NCI-H2029 treated with DMSO at 0.1 percent for 48 hours (cell line): ENCODE results near the gene LDB1.

ENCODE experiments used
- DNase-seq: peaks from one replicate; lab custom pipeline; 2025; lab: John Stamatoyannopoulos, UW

LDB1 gene

DNA sequence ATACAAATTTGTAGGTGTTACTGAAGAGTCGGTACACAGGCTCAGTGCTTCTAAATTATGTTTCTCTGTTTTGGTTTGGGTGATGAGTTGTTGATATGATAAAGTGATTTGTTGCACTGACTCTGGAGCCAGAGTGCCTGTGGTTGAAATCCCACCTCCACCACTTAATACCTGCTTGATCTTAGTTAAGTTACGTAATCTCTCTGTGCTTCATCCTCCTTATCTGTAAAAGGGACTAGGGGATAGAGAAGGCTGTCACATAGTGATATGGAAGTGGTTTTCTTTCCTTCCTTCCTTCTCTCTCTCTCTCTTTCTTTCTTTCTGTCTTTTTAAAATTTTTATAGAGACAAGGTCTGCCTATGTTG lies 55.7 kb downstream of the LDB1 start:
- no peak for DNase-seq

DNA sequence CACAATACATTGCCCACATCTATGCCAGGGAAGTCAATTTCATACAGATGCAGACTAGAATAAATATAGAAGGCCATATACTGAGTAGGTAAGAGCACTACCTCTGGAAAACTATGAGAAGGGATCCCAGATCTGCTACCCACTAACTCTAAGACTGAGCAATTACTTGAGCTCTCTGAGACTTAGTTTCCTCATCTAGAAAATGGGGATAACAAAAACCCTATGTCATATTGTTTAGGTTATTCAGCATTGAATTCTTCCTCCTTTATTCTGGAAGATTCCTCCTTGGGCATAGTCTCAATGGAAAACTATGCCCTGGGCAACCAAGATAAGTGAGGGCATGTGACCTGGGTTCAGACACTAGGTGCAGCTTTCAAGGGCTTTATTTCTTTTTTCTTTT lies 60.2 kb downstream of the LDB1 start:
- no peak for DNase-seq
